HG02973 (cell line): ENCODE results near the gene LDLRAD1.
"Not testable (repeated sequence)": the region's sequence is repeated elsewhere in the genome, so short reads cannot be mapped to it uniquely, and the experiment has no call there.

ENCODE experiments used
- ATAC-seq: cut with Tn5 transposase; IDR thresholded peaks from one replicate; pipeline ENCODE4 v1.9.1; 2021; ENCODE audit warnings: moderate library complexity; ENCODE audit not compliant: unreplicated experiment

The LDLRAD1 gene

GRCh38 chr1:53994516-53994915 lies 23.5 kb downstream of the LDLRAD1 start:
- not testable (repeated sequence) for ATAC-seq

- ATAC-seq: no peak
Measured at GRCh38 chr1:53992085-53992874, 25.7 kb downstream of the LDLRAD1 start.

DNA sequence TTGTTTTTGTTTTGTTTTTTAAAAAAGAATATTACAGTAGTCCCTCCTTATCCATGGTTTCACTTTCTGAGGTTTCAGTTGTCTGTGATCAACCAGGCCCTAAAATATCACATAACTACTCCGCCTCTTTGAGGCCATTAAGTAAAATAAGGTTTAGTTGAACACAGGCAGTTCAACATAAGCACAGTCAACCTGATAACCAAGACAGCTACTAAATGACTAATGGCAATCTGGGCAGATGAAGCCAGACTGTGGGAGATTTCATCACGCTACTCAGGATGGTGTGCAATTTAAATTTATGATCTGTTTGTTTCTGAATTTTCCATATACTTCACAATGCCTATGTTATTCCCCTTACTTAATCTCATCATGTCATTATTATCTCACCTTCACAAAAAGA lies 30.1 kb downstream of the LDLRAD1 start:
- ATAC-seq: no peak

GRCh38 chr1:53986458-53986857 lies 31.5 kb downstream of the LDLRAD1 start:
- ATAC-seq: no peak

- ATAC-seq: no peak
Measured at GRCh38 chr1:53984726-53985125, 33.3 kb downstream of the LDLRAD1 start.

- no peak for ATAC-seq
Measured at GRCh38 chr1:53982763-53983104, 35.3 kb downstream of the LDLRAD1 start.

GRCh38 chr1:53982034-53982762 lies 35.8 kb downstream of the LDLRAD1 start:
- ATAC-seq: no peak

GRCh38 chr1:53981220-53981619 lies 36.8 kb downstream of the LDLRAD1 start:
- no peak for ATAC-seq

- no peak for ATAC-seq
Measured at GRCh38 chr1:53979712-53980450, 38.1 kb downstream of the LDLRAD1 start.

- no peak for ATAC-seq
Measured at GRCh38 chr1:53975861-53976260, 42.1 kb downstream of the LDLRAD1 start.

GRCh38 chr1:53971718-53972117 lies 46.3 kb downstream of the LDLRAD1 start:
- no peak for ATAC-seq

GRCh38 chr1:53969323-53969722 lies 48.7 kb downstream of the LDLRAD1 start:
- ATAC-seq: not testable (repeated sequence)

DNA sequence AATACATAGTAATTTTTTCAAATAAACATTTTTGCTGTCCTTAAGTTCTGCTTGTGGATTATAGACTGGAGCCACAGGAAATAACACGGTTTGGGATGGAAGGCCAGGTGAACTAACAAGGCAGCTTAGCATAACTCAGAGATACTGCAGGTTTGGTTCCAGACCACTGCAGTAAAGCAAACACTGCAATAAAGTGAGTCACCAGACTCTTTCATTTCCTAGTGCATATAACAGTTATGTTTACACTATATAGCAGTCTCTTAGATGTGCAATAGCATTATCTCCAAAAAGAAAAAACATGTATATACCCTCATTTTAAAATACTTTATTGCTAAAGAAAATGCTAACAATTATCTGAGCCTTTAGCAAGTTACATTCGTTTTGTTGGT lies 49.9 kb downstream of the LDLRAD1 start:
- ATAC-seq: no peak

DNA sequence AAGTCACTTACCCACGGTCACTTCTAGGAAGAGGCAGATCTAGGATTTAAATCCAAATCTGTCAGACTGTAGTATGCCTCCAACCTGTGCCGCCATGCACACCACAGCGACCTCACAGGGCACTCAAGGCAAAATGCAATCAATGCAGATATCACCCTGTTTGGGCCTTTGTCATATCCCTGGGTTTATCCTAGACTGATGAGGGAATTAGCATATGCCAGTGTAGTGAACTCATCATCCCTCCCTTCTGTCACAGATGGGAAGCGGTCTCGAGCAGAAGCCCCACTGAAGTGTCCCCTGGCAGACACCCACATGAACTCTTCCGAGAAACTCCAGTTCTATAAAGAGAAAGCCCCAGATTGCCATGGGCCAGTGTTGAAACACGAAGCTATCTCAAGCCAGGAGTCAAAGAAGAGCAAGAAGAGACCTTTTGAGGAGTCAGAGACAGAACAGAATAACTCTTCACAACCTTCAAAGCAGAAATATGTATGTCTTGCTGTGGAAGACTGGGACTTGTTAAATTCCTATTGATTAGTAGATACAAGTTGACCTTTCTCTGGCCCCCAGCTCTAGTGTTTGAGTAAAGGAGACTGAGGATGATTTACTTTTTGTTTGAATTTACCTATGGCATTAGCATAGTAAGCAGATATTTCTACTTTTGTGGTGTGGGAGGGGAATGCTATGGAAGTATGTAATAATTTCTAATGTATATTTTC lies 50.4 kb downstream of the LDLRAD1 start:
- no peak for ATAC-seq

DNA sequence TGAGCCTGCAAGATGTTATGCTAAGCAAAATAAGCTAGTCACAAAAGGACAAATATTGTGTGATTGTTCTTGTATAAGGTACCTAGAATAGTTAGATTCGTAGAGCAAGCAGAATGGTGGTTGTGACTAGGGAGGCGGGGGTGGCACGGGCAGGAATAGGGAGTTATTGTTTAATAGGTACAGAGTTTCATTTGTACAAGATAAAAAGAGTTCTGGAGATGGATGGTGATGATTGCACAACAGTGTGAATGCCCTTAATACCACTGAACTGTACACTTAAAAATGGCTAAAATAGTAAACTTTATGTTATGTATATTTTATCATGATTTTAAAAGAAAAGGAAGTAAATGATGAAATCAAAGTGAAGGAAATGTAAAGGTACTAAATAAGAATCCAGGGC lies 51.2 kb downstream of the LDLRAD1 start:
- no peak for ATAC-seq

DNA sequence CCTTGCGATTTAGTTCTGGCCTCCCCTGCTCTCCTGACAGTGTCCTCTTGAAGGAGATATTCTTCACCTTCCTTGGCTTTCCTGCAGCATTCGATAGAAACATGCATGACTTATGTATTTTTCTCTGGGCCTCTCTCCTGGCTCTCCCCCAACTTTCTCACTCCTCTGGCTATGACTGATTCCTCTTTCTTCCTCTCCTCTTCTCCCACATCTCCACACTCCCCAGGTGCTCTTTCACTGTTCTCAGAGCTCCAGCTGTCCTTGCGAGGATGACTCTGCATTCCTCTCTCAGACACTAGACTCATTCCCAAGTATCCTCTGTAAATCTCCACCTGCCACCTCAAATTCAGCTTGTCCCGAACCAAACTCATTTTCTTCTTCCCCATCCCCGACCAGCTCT lies 53.9 kb downstream of the LDLRAD1 start:
- ATAC-seq: no peak

GRCh38 chr1:53963460-53963859 lies 54.5 kb downstream of the LDLRAD1 start:
- no peak for ATAC-seq

DNA sequence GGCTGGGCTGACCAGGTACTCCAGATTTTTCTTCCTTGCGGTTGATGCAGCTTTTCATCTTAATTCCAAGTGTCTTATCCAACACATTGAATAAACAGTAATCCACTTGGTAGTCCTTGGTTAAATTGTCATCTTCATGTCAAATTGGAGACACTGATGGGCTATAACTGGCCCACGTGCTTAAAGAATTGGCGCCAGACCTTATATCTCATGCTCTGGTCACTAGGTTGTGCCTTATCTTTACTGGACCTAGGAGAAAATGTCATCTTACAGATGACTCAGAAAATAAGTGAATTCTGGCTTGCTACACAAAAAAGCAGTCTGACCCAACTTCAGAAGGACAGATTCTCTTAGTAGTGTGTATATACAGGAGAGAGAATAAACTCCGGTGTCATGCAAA lies 55.6 kb downstream of the LDLRAD1 start:
- no peak for ATAC-seq

GRCh38 chr1:53959664-53960250 lies 58.2 kb downstream of the LDLRAD1 start:
- ATAC-seq: no peak
